GM12891 (cell line): ENCODE results near the gene PPP4R4.

Experiments
- POLR2A ChIP-seq: IDR thresholded peaks from 2 replicates; pipeline ENCODE4 v1.6.1; 2011; ENCODE audit warnings: low read depth, low read length, control low read depth
- POLR2AphosphoS5 ChIP-seq: IDR thresholded peaks from 2 replicates; pipeline ENCODE4 v1.6.1; 2011; ENCODE audit warnings: low read depth, low read length, control low read depth
- TAF1 ChIP-seq: IDR thresholded peaks from 2 replicates; pipeline ENCODE4 v1.6.1; 2011; ENCODE audit warnings: low read depth, low read length, control low read depth

- no peak for TF ChIP-seq TAF1
- no peak for TF ChIP-seq POLR2AphosphoS5
- no peak for TF ChIP-seq POLR2A
Observed at GRCh38 chr14:94161981-94162380, 12.1 kb upstream of the PPP4R4 start.
